Caki2 (cell line): Measurements from ENCODE around the gene RNF223. TPM values are rescaled to one million over a fixed set of nuclear protein-coding genes. Genes with fewer than 3 reads are reported as not detected.
A peak's percentile ranks its signal among the peaks of the same experiment; 100 is the strongest.

Source experiments
- DNase-seq: peaks from one replicate; pipeline ENCODE4 v3.0.0-alpha.2; 2015; ENCODE audit warnings: low read depth
- in situ Hi-C: cut with HindIII; loops from 2 replicates; pipeline ENCODE4 v1.10.0; 2016; ENCODE audit warnings: low sequenced_read_pairs, low pct_unique_long_range_greater_than_20kb, mixed read lengths
- total RNA-seq: library from RNA; depleted of rRNA; stranded (reverse); fragments of >200 nt; shearing (Covaris generic); gene quantifications from 2 replicates; pipeline ENCODE4 v1.2.3, GENCODE V29; 2014; ENCODE audit warnings: low replicate concordance; rRNA removed

Gene RNF223
- not detected in 2 replicates for total RNA-seq

GRCh38 chr1:1073743-1074587, at the start of gene RNF223:
TSS of gene RNF223 (minus strand) at chr1:1074306. CDS start at chr1:1072566, 1,740 bp downstream.
- DNase-seq: no peak
- in situ Hi-C loops: no loop called here

- in situ Hi-C loops: no loop called here
- DNase-seq: no peak
Observed at GRCh38 chr1:1122981-1123480, 48.9 kb upstream of the RNF223 start.

GRCh38 chr1:1122078-1122811, 48.1 kb upstream of the RNF223 start:
- in situ Hi-C loops: no loop called here
- DNase-seq: peak; percentile 42

GRCh38 chr1:1121611-1122077, 47.5 kb upstream of the RNF223 start:
- no peak for DNase-seq
- in situ Hi-C loops: no loop called here

DNA sequence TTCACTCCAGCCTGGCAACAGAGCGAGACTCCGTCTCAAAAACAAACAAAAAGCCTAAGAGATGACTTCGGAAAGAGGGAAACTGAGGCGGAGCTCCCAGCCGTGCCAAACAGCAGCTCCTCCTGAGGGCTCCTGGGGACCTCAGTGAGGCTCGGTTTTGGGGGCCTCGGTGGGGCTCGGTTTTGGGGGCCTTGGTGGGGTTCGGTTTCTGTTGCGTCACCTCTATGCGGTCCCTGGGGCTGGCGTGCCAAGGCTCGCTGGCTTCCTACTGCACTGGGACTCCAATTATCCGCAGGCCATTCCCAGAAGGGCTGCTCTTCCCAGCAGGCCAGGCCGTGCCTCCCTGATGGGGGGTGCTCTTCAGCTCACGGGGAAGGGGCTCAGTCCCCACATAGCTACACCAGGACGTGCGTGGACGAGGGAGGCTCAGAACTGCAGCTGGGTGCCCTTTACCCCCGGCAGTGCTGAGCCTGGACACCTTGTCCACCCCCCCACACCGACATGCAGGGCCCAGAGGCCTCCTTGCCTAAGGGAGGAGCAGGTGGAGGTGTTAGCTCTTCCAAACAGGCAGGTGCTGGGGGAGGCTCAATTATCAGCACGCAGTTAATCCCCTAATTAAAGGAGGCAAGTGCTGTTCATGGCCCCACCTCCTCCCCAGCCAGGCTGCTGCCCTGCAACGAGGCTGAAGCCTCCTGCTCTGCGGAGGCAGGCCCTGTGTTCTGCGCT, 46.9 kb upstream of the RNF223 start:
- no peak for DNase-seq
- in situ Hi-C loops: no loop called here

GRCh38 chr1:1120096-1120495, 46.0 kb upstream of the RNF223 start:
- in situ Hi-C loops: no loop called here
- no peak for DNase-seq

- no peak for DNase-seq
- in situ Hi-C loops: no loop called here
Observed at GRCh38 chr1:1119272-1119890, 45.3 kb upstream of the RNF223 start.

- in situ Hi-C loops: no loop called here
- DNase-seq: no peak
Observed at GRCh38 chr1:1118876-1119220, 44.7 kb upstream of the RNF223 start.

DNA sequence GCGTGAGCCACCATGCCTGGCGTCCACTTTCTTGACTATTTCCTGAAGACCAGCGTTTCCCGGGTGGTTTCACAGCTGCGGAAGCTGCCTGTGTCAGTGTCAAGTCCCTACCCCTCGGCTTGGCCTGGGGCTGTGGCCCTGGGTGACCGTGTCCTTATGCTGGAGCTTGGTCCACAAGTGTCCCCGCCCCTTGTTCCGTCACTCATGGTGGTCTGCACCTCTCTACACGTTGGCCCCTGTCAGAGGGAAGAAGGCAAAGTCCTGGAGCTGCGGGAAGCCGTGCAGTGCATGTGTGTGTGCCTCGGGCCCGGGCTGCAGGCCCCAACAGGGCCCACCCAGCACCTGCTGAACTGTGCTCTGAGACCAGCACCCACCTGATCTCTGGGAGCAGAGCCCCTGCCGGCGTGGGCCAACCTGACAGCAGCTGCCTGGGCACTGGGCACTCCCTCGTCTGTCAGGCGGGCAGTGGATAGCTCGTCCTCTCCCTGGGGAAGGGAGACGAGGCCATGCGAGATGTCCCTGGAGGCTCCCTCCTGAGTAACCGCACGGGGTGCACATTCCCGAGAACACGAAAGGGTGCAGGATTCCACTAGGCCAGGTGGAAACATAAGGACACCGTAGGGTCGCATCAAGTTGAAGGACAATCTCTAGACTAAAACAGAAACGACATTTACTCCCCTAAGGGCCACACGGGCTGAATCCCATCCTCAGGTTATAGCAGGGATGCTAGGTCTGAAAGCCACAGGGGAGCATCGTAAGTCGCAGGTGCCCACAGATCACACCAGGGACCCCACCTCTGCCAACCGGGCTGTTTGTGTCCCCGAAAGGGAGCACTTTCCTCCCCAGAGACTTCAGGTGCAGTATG, 44.1 kb upstream of the RNF223 start:
- in situ Hi-C loops: no loop called here
- no peak for DNase-seq

DNA sequence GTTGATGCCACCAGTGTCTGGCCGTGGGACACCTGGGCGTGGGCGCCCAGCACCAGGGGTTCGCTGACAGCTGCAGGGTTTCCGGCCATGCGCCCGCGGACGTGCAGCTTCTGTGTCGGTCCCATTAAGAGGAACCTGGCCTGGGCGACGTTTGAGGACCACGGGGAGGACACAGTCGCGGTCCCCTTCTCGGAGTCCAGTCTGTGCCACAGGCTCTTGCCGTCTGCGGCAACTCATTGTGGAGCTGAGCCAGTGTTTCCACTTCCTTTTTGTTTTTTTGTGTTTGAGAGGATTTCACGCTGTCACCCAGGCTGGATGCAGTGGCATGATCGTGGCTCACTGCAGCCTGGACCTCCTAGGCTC, 43.3 kb upstream of the RNF223 start:
- no peak for DNase-seq
- in situ Hi-C loops: no loop called here

- in situ Hi-C loops: no loop called here
- DNase-seq: no peak
Observed at GRCh38 chr1:1116701-1117468, 42.8 kb upstream of the RNF223 start.

- peak; percentile 99 for DNase-seq
- in situ Hi-C loops: no loop called here
Observed at GRCh38 chr1:1115786-1116700, 41.9 kb upstream of the RNF223 start, which contains the start of gene C1orf159. TSS of gene C1orf159 (minus strand) at chr1:1116089. CDS start at chr1:1091543, 24,546 bp downstream.

DNA sequence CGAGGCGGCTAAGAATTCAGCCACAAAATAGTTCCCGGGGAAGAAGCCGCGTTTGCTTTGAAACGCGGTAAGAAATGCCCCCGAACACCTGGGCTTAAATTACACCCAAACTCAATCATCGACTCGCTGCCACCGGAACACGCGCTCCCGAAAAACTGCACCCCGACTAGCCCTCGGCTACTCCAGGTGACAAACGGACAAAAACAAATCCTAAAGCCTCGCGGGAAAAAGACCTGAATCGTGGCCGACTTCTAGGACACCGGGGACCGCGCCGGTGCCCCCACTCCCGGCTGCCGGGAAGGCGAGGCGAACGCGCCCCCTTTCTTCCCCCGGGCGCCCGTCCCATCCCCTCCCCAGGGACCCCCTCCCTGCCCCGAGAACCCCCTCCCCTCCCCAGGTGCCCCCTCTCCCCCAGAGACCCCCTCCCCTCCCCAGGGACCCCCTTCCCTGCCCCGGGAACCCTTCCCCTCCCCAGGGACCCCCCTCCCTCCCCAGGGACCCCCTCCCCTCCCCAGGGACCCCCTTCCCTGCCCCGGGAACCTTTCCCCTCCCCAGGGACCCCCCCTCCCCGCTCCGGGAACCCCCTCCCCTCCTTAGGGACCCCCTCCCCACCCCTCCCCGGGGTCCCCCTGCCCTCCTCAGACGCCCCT, 41.2 kb upstream of the RNF223 start:
- no peak for DNase-seq
- in situ Hi-C loops: no loop called here

GRCh38 chr1:1114431-1114830, 40.3 kb upstream of the RNF223 start:
- DNase-seq: no peak
- in situ Hi-C loops: no loop called here

DNA sequence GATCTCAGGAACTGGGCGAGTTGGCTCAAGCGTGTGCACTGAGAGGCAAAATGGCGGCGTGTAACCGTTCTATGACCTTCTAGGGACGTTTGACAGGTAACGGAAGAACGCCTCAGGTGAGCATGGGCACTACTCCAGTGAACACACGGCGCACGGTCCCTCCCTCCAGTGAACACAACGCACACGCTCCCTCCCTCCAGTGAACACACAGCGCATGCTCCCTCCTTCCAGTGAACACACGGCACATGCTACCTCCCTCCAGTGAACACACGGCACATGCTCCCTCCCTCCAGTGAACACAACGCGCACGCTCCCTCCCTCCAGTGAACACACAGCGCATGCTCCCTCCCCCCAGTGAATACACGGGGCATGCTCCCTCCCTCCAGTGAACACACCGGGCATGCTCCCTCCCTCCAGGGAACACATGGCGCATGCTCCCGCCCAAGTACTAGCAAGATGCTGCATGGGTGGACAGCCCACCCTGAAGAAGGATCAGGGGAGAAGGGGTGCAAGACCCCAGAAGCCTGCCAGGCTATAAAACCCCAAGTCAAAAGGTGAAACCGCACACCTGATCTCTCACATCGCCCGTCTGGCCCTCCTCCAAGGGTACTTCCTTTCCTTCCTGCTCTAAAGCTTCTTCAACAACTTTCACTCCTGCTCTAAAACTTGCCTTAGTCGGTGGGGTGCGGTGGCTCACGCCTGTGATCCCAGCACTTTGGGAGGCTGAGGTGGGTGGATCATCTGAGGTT, 38.3 kb upstream of the RNF223 start:
- in situ Hi-C loops: no loop called here
- DNase-seq: no peak
